Thyroid gland (tissue), 4 donors: Measurements from ENCODE around the gene WNK3.

Experiments
- CTCF ChIP-seq, 6 experiments: fragments of 200-600 bp in 3 of 6; fragments of 450-650 bp in 3 of 6; sonication (generic) in 3 of 6; IDR thresholded peaks; one replicate each; pipeline ENCODE4 v1.5.1; 2016 to 2019; ENCODE audit warnings: antibody characterized with exemption in 6 of 6, mild to moderate bottlenecking in 2 of 6, inconsistent platforms in 1 of 6, moderate library complexity in 1 of 6
- POLR2A ChIP-seq, 2 donors: fragments of 450-650 bp; IDR thresholded peaks; one replicate each; pipeline ENCODE4 v1.6.1; 2017; ENCODE audit warnings: antibody characterized with exemption in 2 of 2, mild to moderate bottlenecking in 2 of 2, moderate library complexity in 1 of 2

GRCh38 chrX:54294306-54294705 lies 63.5 kb downstream of the WNK3 start:
- TF ChIP-seq CTCF (IDR thresholded peaks at IDR 0.05) (no peak), POLR2A (IDR thresholded peaks at IDR 0.05) (no peak)
